Dedifferentiated amniotic fluid mesenchymal stem cell (primary cell): Measurements from ENCODE around the gene NPPA.

Experiments
- DNase-seq: peaks from one replicate; pipeline ENCODE4 v3.0.0-alpha.2; 2016; ENCODE audit errors: extremely low spot score

The NPPA gene

DNA sequence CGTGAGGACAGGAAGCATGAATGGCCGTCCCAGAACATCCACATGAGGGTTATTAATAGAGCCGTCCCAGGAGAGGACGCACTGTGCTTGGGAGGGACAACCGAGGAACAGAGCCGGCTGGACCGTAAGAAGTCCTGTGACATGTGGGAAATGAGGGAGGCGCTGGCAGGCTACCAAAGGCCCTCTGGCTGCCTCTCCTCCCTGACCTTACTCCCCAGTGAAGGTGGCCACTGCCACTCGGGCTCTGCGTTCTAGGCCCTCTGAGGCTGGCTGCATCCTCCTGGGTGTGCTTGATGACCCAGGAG, 26.6 kb upstream of the NPPA start:
- no peak for DNase-seq

DNA sequence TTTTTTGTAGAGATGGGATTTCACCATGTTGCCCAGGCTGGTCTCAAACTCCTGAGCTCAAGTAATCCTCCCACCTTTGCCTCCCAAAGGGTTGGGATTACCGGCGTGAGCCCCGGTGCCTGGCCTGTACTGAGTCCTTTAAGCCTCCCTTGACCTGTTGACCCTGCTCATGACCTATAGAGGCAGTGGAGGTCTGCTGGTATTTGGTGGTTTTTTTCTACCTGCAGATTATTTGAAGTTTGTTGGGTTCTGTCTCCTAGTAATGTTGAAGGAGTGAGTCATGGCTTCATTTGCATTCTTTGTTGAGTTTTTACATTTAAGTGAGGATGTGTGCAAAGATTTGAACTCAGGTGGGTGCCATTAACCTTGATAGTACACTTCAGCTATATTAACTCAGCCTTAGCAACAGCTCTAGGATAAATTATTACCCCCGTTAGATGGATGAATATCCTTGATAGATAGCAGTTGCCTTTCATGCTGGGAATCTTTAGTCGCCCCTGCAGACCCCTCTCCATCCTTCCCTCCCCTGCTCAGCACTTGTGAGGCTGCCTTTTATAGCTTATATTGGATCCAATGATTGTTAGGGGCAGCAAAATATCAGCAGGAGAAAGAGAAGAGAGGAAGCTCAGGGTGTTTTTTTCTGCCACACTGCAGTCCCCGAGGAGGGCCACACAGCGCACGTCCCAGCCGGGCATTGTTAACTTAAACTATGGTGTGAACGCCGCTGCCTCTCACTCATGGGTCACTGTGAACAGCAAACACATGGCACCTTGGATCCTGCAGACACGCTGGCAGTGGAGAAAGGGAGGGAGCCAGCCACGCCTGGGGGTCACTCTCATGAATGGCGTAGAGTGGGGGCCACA, 26.0 kb upstream of the NPPA start:
- no peak for DNase-seq

DNA sequence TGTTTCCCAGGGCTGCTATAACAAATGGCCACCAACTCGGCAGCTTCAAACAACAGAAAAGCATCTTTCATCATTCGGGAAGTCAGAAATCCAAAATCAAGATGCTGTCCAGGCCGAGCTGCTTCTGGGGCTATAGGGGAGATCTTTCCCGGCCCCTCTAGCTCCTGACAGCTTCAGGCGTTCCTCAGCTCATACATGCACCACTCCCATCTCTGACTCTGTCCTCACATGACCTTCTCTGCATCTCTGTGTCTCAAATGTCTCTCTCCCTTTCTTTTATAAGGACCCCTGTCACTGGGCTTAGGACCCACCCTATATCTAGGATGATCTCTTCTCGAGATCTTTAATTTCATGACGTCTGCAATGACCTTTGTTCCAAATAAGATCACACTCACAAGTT, 25.0 kb upstream of the NPPA start:
- no peak for DNase-seq

DNA sequence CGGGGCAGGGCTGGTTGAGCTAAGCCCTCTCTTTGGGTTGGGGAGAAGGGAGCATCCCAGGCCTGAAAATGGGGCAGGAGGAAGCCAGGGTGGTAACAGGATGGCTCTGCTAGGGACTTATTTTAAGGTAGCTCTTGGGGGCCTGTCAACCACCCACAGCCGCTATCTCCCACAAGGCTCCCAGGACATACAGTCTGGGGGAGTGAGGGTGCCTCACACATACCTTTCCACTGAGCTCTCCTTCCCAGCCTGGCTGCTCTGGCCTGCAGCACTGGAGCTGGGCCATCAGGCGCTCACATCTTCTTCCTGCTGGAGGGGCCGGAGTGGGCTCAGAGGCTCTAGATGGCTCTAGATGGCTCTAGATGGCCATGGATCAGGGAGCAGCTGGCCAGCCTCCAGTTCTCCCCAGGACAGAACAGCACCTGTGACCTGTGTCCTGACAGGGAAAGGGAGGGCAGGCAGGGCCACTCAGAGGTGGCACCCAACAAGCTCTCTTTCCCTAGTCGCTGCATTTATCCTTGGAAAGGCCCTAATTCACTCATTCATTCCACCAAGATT, 22.1 kb upstream of the NPPA start:
- DNase-seq: no peak

DNA sequence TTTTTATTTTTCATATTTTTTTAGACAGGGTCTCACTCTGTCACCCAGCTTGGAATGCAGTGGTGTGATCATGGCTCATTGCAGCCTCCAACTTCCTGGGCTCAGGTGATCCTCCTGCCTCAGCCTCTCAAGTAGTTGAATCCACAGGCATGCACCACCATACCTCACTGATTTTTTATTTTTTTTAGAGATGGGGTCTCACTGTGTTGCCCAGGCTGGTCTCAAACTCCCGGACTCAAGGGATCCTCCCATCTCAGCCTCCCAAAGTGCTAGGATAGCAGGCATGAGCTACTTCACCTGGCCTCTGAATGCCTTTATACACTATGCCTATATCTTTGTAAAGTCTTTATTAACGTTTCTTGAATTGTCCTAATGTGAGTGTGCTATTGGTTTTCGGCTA, 21.5 kb upstream of the NPPA start:
- DNase-seq: no peak

DNA sequence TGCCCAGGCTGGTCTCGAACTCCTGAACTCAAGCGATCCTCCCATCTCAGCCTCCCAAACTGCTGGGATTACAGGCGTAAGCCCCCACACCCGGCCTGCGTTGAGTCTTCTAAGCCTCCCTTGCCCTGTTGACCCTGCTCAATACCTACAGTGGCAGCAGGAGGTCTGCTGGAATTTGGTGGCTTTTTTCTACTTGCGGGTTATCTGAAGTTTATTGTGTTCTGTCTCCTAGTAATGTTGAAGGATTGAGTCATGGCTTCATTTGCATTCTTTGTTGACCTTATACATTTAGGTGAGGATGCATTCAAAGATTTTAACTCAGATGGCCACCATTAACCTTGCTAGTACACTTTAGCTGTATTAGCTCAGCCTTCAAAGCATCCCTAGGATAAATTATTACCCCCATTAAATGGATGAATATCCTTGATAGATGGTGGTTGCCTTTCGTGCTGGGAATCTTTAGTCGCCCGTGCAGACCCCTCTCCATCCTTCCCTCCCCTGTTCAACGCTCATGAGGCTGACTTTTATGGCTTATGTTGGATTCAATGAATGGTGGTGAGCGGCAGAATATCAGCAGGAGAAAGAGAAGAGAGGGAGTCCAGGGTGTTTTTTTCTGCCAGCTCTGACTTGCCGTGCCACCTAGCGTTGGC, 20.9 kb upstream of the NPPA start:
- DNase-seq: no peak

DNA sequence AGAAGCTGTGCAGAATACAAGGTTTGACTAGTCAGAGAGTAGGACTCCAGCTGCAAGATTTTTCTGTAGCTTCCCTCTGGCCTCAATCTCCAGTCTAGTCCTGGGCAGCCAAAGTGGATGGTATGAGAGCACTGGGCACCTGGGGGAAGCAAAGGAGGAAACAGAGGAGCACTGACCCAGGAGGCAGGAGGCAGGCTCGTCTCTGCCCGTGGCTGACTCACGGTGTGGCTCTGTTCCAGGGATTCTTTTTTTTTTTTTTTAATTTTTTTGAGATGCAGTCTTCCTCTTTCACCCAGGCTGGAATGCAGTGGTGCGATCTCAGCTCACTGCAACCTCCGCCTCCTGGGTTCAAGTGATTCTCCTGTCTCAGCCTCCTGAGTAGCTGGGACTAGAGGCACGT, 15.3 kb upstream of the NPPA start:
- no peak for DNase-seq

DNA sequence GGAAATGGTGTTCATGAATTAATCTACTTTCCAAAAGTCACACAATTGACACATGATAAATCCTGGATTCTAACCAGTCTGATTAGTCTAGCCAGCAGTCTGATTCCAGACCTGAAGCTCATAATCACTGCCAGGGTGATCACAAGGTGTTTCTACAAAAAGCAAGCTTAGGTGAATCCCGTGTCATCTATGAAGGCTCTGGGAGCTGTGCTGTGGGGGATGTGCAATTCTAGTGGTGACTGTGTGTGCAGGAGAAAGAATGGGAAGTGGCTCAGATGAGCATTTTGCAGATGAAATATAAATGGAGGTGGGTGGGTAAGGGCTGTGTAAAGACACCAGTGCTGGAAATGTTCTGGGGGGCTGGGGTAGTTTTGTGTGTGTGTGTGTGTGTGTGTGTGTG, 13.0 kb upstream of the NPPA start:
- no peak for DNase-seq

DNA sequence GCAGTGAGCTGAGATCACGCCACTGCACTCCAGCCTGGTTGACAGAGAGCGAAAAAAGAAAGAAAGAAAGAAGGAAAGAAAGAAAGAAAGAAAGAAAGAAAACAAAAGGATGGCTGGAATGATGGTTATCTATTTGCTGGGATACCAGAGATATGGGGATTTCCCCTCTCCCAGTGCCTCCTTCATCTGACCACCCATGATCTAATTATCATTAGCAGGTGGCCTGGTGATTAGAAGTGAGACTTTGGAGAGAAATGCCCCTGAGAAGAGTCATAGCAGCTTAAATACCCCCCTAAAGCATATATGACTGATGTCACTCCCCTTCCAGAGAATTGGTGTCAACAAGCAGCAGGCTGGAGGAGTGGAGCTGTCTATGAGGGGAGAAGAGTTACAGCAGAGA, 12.5 kb upstream of the NPPA start:
- no peak for DNase-seq

DNA sequence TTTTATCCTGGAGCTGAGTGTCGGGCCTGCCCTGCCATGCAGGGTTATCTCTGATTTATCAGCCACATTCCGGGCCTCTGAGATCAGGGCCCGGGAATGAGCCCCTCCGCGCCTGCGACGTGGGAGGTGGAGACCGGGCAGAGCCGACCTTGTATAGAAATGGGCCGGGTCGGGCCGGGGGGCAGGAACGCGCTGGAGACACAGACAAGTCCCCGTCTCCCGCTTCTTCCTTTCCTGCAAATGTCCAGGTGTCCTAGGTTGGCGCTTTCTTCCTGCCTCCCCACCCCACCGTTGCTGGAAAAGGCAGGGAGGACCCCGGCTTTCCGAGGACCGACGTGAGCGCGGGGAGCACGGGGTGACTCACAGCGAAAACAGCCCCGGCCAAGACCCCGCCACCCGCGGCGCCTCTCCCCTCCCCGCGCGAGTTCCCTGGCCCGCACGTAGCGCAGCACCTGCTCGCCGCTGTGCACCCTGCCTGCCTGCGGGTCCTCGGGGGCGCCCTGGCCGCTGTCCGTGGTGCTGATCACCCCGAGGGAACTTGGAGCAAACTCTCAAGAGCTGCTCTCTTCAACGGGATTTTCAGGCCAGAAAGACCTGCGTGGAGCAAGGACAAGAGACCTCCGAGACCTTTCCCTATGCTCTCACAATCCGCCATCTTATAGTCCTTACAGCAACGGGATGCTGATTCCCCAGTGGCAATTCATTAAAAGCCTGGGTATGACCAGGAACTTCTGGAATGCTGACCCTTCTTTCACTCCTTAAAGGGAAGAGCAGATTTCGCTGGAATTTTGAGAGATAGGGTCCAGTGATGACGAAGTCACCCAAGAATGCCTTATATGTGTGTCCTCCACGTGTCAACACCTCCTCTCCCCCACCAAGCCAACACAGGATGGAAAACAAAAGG, 11.6 kb upstream of the NPPA start:
- DNase-seq: no peak

DNA sequence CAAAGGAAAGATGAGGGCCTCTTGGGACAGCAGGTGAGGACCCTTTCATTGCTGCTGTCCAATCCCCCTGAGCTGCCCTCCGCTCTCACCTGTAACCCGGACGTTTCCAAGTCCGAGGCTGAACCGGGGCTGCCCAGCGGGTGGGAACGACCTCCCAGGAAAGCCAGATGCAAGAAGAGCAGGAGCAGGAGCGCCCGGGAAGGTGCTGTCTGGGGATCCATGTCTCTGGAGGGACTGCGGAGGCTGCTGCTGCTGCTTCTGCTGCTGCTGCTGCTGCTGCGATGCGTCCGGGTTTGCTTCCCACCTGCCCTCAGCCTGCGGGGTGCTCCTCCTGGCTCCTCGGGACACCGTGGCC, 11.0 kb upstream of the NPPA start, which contains the start of gene NPPB:
NPPB (minus strand) TSS at position 333 of the 355 bp plus-strand sequence; CDS start at position 221, 112 bp downstream.
- no peak for DNase-seq

DNA sequence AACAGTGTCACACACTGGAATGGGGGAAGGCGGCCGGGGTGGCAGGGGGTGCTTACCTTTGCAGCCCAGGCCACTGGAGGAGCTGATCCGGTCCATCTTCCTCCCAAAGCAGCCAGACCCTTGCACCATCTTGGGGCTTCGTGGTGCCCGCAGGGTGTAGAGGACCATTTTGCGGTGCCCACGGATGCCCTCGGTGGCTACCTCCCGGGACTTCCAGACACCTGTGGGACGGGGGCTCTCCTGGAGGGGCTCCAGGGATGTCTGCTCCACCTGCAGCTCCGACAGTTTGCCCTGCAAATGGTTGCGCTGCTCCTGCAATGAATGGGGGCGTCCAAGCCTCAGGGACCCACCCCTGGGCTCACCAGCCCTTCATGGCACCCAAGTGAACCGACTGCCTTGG, 10.6 kb upstream of the NPPA start:
- DNase-seq: no peak

DNA sequence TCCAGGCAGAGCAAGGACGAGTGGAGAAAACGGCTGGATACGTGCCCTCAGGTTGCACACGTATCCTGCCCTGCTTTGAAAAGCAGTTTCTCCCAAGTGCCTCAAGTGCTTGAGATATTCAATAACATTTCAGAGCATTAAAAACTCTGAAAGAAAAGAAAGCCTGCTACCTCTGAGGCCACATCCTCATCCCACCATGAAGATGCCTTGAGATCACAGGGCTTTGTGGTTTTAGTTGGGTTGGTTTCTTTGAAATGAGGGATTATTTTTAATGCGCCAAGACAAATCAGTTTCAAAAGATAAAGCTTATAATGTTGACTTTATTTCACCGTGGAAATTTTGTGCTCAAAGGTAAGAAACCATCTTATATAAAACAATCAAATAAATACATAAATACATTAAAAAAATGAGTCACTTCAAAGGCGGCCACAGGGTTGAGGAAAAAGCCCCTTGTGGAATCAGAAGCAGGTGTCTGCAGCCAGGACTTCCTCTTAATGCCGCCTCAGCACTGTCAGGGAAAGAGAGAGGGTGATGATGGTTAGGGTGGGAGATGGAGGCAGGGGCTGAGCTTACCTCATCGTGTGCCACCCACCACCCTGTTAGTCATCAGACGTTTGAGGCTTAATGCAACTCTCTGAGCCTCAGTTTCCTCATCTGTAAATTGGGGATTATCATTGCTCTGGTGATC, 9.7 kb upstream of the NPPA start:
- no peak for DNase-seq

DNA sequence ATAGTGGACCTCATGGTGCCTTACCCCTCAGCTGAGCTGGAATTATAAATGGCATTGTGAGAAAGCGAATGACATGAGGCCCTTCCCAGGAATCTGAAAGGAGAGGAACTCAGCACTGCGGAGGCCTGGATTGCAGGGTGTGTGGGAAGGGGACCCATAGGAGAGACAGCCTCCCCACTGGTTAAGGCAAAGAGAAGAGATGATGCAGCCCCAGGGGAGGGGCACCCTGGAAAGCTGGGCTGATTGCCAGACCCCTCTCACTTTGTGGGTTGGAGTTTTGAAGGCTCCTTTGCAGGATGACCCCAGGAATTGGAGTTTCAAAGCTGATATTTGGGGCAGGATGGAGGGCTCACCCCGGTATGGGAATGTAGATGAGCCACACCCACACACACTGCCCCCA, 9.1 kb upstream of the NPPA start:
- DNase-seq: no peak

DNA sequence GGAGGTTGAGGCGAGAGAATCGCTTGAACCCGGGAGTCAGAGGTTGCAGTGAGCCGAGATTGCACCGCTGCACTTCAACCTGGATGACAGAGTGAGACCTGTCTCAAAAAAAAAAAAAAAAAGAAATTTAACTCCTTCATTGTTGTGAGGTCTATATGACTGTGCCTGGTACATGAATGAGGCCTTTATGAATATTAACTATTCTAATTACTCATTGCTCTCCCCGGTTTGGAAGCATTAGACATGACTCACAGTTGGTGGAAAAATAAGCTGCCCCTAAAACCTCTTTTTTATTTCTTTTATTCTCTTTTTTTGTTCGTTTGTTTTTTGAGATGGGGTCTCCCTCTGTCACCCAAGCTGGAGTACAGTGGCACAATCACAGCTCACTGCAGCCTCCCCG, 7.8 kb upstream of the NPPA start:
- DNase-seq: no peak

DNA sequence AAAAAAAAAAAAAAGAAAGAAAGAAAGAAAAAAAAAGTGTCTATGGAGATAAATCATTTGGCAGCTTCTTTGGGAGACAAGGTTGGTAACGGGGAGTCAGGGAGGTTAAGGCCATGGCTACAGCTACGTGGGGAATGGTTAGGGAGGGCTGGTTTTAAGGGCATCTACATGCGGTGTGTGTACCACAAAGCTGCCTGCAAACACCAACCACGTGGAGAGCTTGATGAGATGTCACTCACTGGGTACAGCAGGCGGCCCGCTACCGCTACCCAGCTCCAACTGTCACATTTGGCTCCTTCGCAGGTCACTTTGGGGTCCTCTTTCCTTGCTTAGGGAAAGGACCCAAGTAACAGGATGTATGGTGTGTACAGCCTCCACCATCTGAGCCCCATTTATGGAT, 6.9 kb upstream of the NPPA start:
- no peak for DNase-seq

DNA sequence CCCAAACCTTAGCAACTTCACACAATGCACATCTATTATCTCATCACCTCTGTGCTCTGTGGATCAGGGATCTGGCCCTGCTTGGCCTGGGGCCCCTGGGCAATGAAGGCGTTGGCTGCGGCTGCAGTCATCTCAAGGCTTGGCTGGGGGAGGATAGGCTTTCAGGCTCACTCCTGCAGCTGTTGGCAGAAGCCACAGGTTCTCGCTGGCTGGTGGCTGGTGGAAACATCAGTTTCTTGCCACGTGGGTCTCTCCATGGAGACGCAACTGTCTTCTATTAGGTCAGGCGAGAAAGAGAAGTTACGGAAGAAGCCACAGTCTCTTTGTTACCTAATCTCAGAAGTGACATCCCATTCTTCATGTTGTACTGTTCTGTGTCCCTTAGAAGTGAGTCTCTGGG, 3.6 kb upstream of the NPPA start:
- DNase-seq: no peak

DNA sequence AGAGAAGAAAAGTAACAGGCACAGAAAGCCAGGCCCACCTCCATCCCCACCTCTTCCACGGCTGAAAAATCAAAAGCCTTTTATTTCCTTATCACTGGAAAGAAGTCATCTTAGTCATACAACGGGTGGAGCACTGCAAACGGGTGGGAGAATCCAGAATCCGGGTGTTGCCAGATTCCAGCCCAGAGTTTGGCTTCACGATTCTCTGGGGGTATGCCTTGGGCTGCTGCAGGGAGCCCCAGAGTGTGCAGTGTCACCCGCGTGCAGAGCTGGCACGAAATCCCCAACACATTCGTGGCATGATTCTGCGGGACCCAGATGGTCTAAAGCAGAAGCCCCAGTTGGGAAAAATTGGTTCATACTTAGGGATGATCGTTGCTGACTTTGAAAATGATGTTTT, 2.6 kb upstream of the NPPA start:
- DNase-seq: no peak

DNA sequence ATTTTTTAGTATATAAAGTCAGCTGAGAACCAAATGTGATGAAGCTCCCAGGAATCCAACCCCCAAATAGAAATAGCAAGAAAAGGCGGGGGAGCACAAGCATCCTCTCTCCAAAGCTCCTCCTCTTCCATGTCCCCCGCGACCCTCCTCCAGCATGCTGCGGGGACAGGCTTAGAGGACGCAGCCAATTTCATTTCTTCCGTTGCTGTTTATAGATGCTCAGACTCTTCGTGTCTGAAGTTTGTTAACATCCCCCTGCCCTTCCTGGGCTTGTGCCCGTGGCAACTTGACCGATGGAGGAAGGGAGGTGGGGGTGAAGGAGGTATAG, 754 bp upstream of the NPPA start:
- no peak for DNase-seq

DNA sequence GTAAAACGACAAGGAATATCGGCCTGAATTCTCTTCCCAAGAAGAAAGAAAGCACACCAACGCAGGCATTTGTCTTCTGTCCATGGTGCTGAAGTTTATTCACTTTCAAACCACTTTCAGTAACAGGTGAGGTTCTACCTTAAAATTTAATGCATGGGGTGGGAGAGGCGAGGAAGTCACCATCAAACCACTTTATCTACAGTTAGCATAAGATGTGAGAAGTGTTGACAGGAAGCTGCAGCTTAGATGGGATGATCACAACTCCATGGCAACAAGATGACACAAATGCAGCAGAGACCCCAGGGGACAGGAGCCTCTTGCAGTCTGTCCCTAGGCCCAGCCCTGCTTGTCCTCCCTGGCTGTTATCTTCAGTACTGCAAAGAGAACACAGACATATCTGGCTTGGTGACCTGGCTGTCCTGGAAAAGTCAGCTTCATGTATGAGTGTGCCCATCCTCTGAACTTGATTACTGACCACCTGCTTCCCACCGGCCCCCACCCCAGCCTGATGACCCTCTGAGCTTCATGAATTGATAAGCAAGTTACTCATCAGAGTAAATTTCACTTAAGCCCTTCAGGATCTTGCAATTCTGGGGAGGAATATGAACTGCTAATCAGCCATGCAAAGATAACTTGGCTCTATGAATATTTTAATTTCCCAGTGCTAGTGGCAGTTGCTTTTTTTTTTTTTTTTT, 1.8 kb downstream of the NPPA start:
- DNase-seq: no peak
